ENCODE data around the gene PLAC1. TPM values are rescaled to one million over a fixed set of nuclear protein-coding genes. Genes with fewer than 3 reads are reported as not detected.

Gene PLAC1
- total and polyA plus RNA-seq, 2 of the 13 experiments (the other 11 are each of a cell fraction or from before 2014, with no cell fraction given) = 0.40 to 2.7 TPM

- in situ Hi-C loops (cut with HindIII; ENCODE audit: extremely low pct_ligation_motif_present, low pct_unique_long_range_greater_than_20kb) = no loop called here
- Histone ChIP-seq H2AFZ (ENCODE audit: low read length) (no peak overlapping the region), H3K4me3 (replicated peaks in 1 of 3; ENCODE audit: insufficient read depth in 1 of 3, low read depth in 2 of 3, low read length in 3 of 3) (no peak overlapping the region), H3K4me1 (ENCODE audit: insufficient read depth, low read length) (no peaks in the 10 kb centered on the region), H3K27ac (ENCODE audit: extremely low read length, insufficient read depth, low read length) (no peak overlapping the region), H3K27me3 (ENCODE audit: control insufficient read depth in 1 of 2, insufficient read depth in 2 of 2, low read length in 2 of 2) (no peaks in the 10 kb centered on the region; a peak in 1 of 5 replicates), H3K36me3 (replicated peaks in 1 of 2; ENCODE audit: control insufficient read depth in 1 of 2, insufficient read depth in 2 of 2, low read length in 2 of 2) (no peaks in the 10 kb centered on the region), H3K4me2 (ENCODE audit: low read depth, low read length) (no peak overlapping the region), H3K79me2 (ENCODE audit: insufficient read depth, low read length) (no peaks in the 10 kb centered on the region), H3K9ac (ENCODE audit: insufficient read depth, low read depth, low read length) (no peak overlapping the region), H4K20me1 (ENCODE audit: insufficient read depth, low read length) (no peaks in the 10 kb centered on the region), H3K9me3 (ENCODE audit: low read length) (no peaks in the 10 kb centered on the region)
- CTCF ChIA-PET (ENCODE audit: low intra/inter-chr PET ratio, low total read pairs) = no interaction called here
- intact Hi-C loops (cut with micrococcal nuclease; ENCODE audit: unreplicated experiment) = no loop called here
- no TSS peak for BruUV-seq (replicated peaks)
- DNase-seq (ENCODE audit: low spot score) = no peak
- ATAC-seq = no peak
- POLR2A ChIA-PET = no interaction called here
- no peak for FAIRE-seq
- WGBS (ENCODE audit: low lambda C conversion rate) = 0% methylated on average over 4 of the region's 5 CpGs
- TF ChIP-seq CHD2 (IDR thresholded peaks at IDR 0.05; ENCODE audit: low read depth, low read length) (no peak), TCF12 (IDR thresholded peaks at IDR 0.05) (no peak), TCF12 (CRISPR knock-in tag; IDR thresholded peaks at IDR 0.05) (no peak), ZMYM4 (CRISPR knock-in tag; IDR thresholded peaks at IDR 0.05) (no peak), ZFP36L2 (CRISPR knock-in tag; IDR thresholded peaks at IDR 0.05) (no peak), TRAFD1 (CRISPR knock-in tag; IDR thresholded peaks at IDR 0.05; ENCODE audit: borderline replicate concordance) (no peak), SETDB1 (CRISPR knock-in tag; IDR thresholded peaks at IDR 0.05; ENCODE audit: borderline replicate concordance) (no peak), ZBTB2 (CRISPR knock-in tag; IDR thresholded peaks at IDR 0.05; ENCODE audit: low read depth) (no peak), FOSL2 (CRISPR knock-in tag; IDR thresholded peaks at IDR 0.05) (no peak), IKZF1 (IDR thresholded peaks at IDR 0.05) (no peak), CCAR2 (optimal IDR thresholded peaks at IDR 0.05; ENCODE audit: low read depth, low read length) (no peak), ZNF136 (CRISPR knock-in tag; IDR thresholded peaks at IDR 0.05; ENCODE audit: low read depth) (no peak), KLF13 (CRISPR knock-in tag; IDR thresholded peaks at IDR 0.05) (no peak), ZNF234 (CRISPR knock-in tag; conservative IDR thresholded peaks at IDR 0.05) (no peak), RAD21 (CRISPR knock-in tag; IDR thresholded peaks at IDR 0.05) (no peak), ZKSCAN1 (IDR thresholded peaks at IDR 0.05; ENCODE audit: low read length) (no peak)
- TF ChIP-seq, protein P1, sequence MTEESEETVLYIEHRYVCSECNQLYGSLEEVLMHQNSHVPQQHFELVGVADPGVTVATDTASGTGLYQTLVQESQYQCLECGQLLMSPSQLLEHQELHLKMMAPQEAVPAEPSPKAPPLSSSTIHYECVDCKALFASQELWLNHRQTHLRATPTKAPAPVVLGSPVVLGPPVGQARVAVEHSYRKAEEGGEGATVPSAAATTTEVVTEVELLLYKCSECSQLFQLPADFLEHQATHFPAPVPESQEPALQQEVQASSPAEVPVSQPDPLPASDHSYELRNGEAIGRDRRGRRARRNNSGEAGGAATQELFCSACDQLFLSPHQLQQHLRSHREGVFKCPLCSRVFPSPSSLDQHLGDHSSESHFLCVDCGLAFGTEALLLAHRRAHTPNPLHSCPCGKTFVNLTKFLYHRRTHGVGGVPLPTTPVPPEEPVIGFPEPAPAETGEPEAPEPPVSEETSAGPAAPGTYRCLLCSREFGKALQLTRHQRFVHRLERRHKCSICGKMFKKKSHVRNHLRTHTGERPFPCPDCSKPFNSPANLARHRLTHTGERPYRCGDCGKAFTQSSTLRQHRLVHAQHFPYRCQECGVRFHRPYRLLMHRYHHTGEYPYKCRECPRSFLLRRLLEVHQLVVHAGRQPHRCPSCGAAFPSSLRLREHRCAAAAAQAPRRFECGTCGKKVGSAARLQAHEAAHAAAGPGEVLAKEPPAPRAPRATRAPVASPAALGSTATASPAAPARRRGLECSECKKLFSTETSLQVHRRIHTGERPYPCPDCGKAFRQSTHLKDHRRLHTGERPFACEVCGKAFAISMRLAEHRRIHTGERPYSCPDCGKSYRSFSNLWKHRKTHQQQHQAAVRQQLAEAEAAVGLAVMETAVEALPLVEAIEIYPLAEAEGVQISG (CRISPR knock-in tag; IDR thresholded peaks at IDR 0.05) = no peak
Measured at GRCh38 chrX:134688031-134688823, 30.0 kb upstream of the PLAC1 start.

All from HepG2 (cell line).